Kidney capillary endothelial cell (primary cell): ENCODE measurements around the gene STRIT1.
"Not testable (repeated sequence)": the region's sequence is repeated elsewhere in the genome, so short reads cannot be mapped to it uniquely, and the experiment has no call there.

Experiments used
- DNase-seq: peaks from one replicate; pipeline ENCODE4 v3.0.0-alpha.2; 2018; ENCODE audit warnings: low spot score

STRIT1 gene

GRCh38 chr3:155313300-155313699 lies 19.8 kb upstream of the STRIT1 start:
- DNase-seq, result no peak

- DNase-seq, result no peak
Measured at GRCh38 chr3:155312781-155313180, 19.3 kb upstream of the STRIT1 start.

GRCh38 chr3:155309581-155309980 lies 16.1 kb upstream of the STRIT1 start:
- no peak for DNase-seq

- DNase-seq, result peak; percentile 7
Measured at GRCh38 chr3:155308831-155309230, 15.3 kb upstream of the STRIT1 start.

GRCh38 chr3:155307183-155307582 lies 13.7 kb upstream of the STRIT1 start:
- DNase-seq, result no peak

- DNase-seq, result no peak
Measured at GRCh38 chr3:155304394-155304793, 10.9 kb upstream of the STRIT1 start.

- DNase-seq, result no peak
Measured at GRCh38 chr3:155303540-155304097, 10.1 kb upstream of the STRIT1 start.

GRCh38 chr3:155302891-155303290 lies 9.4 kb upstream of the STRIT1 start:
- DNase-seq, result no peak

- no peak for DNase-seq
Measured at GRCh38 chr3:155302481-155302880, 9.0 kb upstream of the STRIT1 start.

GRCh38 chr3:155297100-155297499 lies 3.6 kb upstream of the STRIT1 start:
- no peak for DNase-seq

- no peak for DNase-seq
Measured at GRCh38 chr3:155296413-155296812, 2.9 kb upstream of the STRIT1 start.

GRCh38 chr3:155292693-155293092 lies 790 bp downstream of the STRIT1 start:
- no peak for DNase-seq

- no peak for DNase-seq
Measured at GRCh38 chr3:155292133-155292532, 1.4 kb downstream of the STRIT1 start.

- DNase-seq, result no peak
Measured at GRCh38 chr3:155286736-155287135, 6.7 kb downstream of the STRIT1 start.

- no peak for DNase-seq
Measured at GRCh38 chr3:155285936-155286335, 7.5 kb downstream of the STRIT1 start.

- DNase-seq, result no peak
Measured at GRCh38 chr3:155283092-155284056, 10.1 kb downstream of the STRIT1 start.

- DNase-seq, result no peak
Measured at GRCh38 chr3:155282385-155283091, 10.9 kb downstream of the STRIT1 start.

GRCh38 chr3:155281912-155282311 lies 11.6 kb downstream of the STRIT1 start:
- DNase-seq, result no peak

- DNase-seq, result not testable (repeated sequence)
Measured at GRCh38 chr3:155276089-155276488, 17.4 kb downstream of the STRIT1 start.

GRCh38 chr3:155275159-155275754 lies 18.2 kb downstream of the STRIT1 start:
- DNase-seq, result not testable (repeated sequence)

GRCh38 chr3:155274435-155274834 lies 19.0 kb downstream of the STRIT1 start:
- DNase-seq, result not testable (repeated sequence)

- DNase-seq, result no peak
Measured at GRCh38 chr3:155271343-155271613, 22.2 kb downstream of the STRIT1 start.
